ENCODE results near the gene CYGB.

- TF ChIP-seq CTCF (IDR thresholded peaks at IDR 0.05) (no peak), POLR2A (IDR thresholded peaks at IDR 0.05) (no peak)
Observed at GRCh38 chr17:76543826-76544545, 6.5 kb upstream of the CYGB start.

Data from adrenal gland (tissue), 5 donors.